Stimulated activated CD4-positive, alpha-beta T cell treated with anti-CD3 and anti-CD28 coated beads, Interleukin-2, amount 100 ng/mL, for 48 hours (primary cell): ENCODE measurements around the gene FGF19.
"Not testable (repeated sequence)": the region's sequence is repeated elsewhere in the genome, so short reads cannot be mapped to it uniquely, and the experiment has no call there.

Experiments used
- DNase-seq, 2 donors: peaks; one replicate each; pipeline ENCODE4 v3.0.0-alpha.2; 2020

FGF19 gene

GRCh38 chr11:69716891-69717747 lies 13.3 kb upstream of the FGF19 start:
- DNase-seq, result no peak

GRCh38 chr11:69716099-69716498 lies 12.3 kb upstream of the FGF19 start:
- no peak for DNase-seq

- no peak for DNase-seq
Observed at GRCh38 chr11:69715446-69715845, 11.6 kb upstream of the FGF19 start.

- no peak for DNase-seq
Observed at GRCh38 chr11:69711822-69712801, 8.3 kb upstream of the FGF19 start.

GRCh38 chr11:69708736-69709401 lies 5.0 kb upstream of the FGF19 start:
- DNase-seq, result no peak

- DNase-seq, result no peak
Observed at GRCh38 chr11:69707176-69707575, 3.4 kb upstream of the FGF19 start.

- DNase-seq, result no peak
Observed at GRCh38 chr11:69705901-69706787, 2.3 kb upstream of the FGF19 start.

GRCh38 chr11:69705351-69705811 lies 1.6 kb upstream of the FGF19 start:
- no peak for DNase-seq

- DNase-seq, result peak in 1 of 2 donors; percentile 14
Observed at GRCh38 chr11:69704508-69705253, 859 bp upstream of the FGF19 start.

GRCh38 chr11:69703453-69703767 lies 412 bp downstream of the FGF19 start:
- DNase-seq, result no peak

GRCh38 chr11:69702769-69703452 lies 911 bp downstream of the FGF19 start:
- DNase-seq, result no peak

GRCh38 chr11:69702239-69702691 lies 1.6 kb downstream of the FGF19 start:
- no peak for DNase-seq

GRCh38 chr11:69700278-69701140 lies 3.3 kb downstream of the FGF19 start:
- DNase-seq, result no peak

- no peak for DNase-seq
Observed at GRCh38 chr11:69699213-69699612, 4.6 kb downstream of the FGF19 start.

GRCh38 chr11:69698362-69698761 lies 5.5 kb downstream of the FGF19 start:
- no peak for DNase-seq

- no peak for DNase-seq
Observed at GRCh38 chr11:69697861-69698260, 6.0 kb downstream of the FGF19 start.

- no peak for DNase-seq
Observed at GRCh38 chr11:69697469-69697843, 6.4 kb downstream of the FGF19 start.

- DNase-seq, result no peak
Observed at GRCh38 chr11:69696749-69697468, 6.9 kb downstream of the FGF19 start.

- DNase-seq, result not testable (repeated sequence)
Observed at GRCh38 chr11:69695995-69696394, 7.8 kb downstream of the FGF19 start.
